HG02571 (cell line): ENCODE results near the gene ZXDC.

Experiments used
- ATAC-seq: cut with Tn5 transposase; IDR thresholded peaks from one replicate; pipeline ENCODE4 v1.9.1; 2021; ENCODE audit warnings: mild to moderate bottlenecking, moderate library complexity; ENCODE audit not compliant: unreplicated experiment

Gene ZXDC

DNA sequence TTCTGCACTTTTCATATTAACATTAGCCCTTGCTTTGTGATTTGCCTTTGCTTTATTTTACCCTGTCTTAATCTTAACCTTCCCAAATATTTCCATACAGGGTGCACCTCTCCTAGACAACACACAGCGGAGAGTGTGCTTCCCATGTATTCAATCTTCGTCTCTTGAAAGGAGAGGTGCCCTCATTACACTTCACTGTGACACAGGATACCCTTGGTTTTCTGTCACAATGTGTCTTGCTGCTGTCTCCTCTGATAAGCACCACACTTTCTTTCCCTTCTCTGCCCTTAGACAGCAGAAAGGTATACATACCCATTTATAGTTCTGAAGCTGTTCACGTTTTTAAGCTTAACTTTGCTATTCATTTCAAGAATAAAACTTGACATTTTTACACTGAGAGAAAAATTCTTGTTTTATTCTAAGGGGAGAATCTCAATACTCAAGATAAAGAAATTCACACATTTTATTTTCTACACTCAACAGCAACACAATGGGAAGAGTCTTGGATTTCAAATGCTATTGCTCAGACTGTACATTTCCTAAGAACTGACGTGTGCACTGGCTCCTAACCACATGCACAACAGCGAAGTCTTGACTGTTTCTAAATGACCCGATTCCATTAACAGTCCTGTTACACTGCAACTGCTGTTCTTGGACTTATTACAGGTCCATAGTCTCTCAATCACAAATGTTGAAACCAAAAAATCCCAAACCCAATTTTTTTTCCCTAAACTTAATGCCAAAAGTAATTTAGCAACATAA lies 21.1 kb downstream of the ZXDC start:
- ATAC-seq: no peak

DNA sequence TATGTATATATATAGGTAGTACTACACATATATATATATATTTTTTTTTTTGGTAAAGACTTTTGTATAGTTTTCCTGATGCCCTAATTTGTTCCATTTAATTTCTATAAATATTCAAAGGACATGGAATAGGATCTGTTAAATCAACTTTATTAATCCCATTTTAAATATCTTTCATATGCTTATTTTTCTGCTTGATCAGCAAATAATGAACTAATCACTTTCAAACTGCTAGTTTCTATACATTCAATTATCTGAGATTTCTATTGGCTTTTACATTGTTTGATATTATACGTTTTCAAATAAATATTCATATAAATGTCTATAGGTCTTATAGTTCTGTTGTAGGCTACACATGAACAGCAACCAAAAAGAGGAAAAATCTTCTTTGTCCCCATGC lies 21.7 kb downstream of the ZXDC start:
- ATAC-seq: no peak

DNA sequence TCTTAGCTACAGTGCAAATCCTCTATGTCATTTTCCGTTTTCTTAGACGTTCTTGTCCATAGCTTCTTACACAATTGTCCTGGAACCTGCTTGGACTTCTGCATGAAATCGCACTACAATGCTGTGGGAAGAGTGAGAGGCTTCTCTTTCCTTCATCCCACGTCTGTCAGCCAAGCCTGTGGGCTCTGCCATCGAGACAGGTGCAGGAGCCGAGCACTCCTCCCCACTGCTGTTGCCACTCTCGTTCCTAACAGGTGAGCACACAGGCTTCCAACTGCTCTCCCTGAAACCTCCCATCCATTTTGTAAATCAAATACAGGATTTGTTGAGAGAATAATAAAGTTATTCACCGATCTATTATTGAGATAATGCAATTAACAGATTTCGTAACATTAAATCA lies 23.5 kb downstream of the ZXDC start:
- ATAC-seq: no peak

DNA sequence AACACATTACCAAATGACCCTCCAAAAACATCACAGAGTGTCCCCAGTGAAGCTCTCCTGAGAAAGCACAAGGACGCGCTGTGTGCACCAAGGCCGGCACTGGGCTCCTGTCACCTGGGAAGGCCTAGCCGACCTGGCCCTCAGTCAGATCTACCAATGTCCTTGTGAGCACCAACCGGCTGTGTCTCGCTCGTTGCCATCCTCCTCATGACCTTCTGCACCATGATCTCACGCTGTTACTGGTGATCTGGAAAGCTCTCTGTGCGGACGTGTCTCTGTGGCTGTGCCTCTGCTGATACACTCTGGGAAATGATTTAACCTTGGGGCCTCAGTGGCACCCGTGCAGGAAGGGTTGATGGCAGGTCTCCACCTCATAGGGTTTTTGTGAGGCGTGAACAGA lies 24.2 kb downstream of the ZXDC start:
- ATAC-seq: no peak

DNA sequence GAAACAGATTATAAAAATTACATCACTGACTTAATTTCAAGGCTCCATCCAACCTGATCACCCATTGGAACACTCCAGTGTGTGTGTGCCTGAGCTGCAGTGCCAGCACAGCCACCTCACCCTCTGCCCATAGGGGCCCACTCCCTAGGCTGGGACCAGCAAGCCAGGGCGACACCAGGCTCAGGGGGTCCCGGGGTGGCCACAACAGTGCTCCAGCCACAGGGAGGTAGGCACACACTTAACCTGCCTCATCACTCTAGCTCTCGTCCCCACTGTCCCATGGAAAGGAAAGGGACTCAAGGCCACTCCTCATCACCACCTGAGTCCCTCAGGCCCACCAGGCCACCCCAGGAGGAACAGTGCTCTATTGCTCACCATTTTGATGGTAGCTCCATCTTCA lies 24.9 kb downstream of the ZXDC start:
- ATAC-seq: no peak

DNA sequence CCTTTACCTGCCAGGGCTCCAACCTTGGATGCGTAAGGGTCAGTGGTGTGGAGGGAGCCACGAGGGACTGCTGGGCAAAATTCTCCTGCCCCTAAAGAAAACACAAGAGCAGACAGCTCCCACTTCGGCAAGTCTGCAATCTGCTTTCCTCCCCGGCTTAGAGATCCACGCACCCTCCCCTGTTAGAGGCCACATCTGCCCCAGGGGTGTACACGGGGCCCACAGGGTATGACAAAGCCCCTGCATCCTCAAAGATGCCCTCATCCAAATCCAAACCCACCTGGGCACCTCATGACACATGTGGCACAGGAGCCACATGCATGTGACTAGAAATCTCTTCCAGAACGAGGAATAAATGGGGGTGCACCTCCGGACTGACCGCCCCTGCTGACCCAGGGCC lies 25.5 kb downstream of the ZXDC start:
- no peak for ATAC-seq

DNA sequence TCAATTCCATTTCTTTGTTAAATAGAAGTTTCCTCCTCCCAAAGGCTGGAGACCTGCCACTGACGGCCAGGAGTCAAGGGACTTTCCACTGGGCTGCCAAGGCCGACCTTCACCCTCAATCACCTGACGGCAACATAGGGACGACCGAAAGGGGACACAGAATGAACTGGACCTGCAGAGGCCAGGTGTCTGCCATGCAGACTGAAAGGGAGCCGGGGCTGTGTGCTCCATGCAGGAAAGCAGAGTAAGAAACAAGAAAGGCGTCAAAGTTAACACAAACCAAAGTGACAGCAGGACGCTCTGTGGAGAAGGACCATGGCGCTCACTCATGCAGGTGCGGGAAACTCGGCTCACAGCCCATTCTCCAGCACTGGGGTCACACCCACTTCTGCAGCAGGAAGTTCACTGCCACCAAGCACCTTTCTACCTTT lies 26.1 kb downstream of the ZXDC start:
- no peak for ATAC-seq

DNA sequence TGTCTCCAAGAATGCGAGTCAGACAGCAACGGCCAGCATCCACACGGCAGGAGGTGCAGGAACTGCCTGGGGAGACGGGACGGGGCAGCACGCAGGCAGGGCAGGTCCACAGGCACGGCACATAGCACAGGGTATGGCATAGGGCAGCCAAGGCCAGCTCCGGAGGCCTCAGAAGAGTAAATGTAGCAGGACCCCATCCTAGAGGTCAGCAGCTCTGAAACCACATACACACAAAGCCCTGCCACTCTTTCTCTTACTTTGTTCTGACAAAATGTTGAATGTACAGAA lies 26.9 kb downstream of the ZXDC start:
- ATAC-seq: no peak

DNA sequence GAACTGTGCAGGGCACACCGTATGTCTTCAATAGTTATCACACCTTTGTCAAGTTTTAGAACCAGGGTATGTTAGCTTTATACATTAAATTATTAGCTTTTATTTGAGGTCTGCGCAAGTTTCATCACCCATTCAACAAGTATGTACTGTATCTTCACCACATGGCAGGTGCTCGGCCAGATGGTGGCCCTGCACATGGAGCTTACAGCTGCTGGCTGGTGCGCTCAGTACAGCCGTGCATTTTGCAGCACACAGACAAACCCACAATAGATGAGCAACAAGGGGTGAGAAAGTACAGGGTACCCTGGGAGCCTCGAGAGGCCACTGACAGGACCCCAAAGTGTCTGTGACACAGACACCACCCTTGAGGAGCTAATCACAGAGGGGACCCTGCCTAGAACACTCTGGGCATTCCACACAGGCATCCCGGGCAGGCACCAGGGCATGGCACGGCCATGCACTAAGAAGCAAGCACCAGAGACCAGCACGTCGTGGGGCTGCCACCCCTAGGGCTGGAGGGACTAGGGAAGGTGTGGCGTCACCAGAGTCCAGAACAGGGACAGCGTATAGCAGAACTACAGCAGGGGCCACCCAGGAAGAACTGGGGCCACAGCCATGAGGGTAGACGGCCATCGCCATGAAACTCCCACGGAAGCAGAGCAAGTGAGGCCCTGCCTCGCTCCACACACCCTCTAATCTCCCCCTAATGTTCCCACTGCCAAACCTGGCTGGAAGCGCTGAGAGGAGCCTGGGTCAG lies 27.4 kb downstream of the ZXDC start:
- ATAC-seq: no peak

DNA sequence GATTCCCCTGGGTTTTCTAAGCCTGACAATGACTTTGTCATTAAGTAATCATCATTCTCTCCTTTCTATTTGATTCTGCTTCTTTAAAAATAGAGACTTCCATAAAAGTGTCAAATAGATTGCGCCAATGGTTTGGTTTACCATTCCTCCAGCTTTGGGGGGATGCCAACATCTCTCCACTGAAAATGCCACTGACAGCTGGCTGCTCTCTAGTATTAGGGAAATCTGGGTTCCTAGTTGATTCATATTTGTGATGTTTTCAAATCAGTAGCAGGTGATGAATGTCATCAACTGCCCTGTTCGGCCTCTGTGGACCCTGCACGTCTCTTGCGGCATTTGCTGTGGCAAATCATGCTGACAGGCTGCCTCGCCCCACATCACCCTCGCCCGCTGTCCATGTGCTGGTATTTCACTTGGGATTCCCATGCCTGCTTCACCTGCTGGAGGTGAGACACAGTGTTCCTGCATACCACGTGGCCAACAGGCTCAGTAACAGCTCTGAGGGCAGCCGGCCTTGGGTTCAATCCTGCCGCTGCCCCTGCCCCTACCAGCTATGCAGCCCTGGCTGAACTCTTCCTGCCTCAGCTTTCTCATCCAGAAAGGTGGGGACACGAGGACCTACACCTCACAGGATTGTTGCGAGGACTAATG lies 28.1 kb downstream of the ZXDC start:
- ATAC-seq: no peak

DNA sequence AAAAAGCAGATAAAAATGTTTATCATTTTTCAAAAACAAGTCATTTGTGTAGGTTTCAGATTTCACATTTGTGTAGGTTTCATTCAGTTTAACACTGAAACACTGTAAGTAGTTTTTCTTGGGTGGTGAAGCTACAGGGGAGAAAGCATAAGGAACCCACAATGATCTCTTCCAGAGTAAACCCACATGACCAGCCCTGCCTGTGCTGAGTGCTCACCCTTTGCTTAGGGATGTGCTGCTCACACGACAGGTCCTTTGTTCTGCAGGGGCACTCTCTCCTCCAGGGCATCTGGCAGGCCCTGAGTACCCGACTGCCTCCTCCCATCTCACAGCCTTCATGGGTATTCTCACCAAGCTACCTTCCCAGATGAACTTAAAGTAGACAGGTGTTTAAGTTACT lies 28.9 kb downstream of the ZXDC start:
- ATAC-seq: no peak

DNA sequence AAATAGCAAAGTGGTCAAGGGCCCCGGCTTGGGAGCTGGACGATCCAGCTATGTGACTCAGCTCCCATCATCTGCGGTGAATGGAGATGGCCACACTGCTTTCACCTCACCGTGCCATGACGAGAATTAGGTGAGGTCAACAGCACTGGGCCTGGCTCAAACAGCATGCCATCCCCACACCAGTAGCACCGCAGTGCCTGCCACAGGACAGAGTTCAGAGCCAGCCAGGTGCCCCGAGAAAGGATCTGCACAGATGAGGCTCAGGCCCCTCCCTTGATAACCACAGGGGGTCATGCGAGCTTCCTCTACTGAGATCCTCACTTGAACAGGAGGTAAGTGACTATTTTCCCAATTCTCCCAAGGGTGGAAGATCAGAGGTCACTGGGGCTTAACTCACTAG lies 29.4 kb downstream of the ZXDC start:
- no peak for ATAC-seq

DNA sequence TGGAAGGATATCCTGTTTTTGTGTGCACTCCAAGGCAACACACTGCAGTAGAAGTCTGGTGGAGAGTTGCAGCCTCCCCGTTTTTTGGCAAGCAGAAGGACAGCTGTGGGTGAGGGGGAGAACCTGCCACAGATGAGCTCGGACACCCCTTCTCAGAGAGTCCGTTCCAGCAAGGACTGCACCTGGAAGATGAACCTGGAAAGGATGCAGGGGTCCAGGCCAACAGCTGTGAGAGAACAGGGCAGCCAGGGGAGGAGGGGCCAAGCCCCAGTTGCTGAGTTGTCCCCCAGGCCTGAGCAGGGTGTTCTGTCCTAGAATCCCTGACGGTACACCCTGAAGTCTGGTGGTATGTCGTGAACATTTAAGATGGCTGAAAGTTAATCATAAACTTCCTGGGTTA lies 30.2 kb downstream of the ZXDC start:
- no peak for ATAC-seq

DNA sequence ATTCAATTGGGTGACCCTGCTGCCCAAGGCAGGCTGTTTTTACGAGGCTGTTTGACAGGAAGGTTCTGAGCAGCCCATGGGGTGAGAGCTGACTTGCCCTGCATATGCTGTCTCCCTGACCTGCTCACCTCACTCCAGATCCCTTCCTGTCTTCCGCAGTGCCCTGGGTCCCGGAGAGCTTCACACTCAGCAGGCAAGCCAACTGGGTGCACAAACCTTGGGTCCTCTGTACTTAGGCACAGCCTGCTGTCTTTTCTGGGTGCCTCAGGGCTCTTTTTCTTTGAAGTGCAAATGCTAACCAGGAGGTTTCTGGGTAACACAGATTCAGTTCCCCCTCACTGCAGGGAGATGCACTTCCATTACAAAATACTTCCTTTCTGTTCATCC lies 32.8 kb downstream of the ZXDC start:
- no peak for ATAC-seq

DNA sequence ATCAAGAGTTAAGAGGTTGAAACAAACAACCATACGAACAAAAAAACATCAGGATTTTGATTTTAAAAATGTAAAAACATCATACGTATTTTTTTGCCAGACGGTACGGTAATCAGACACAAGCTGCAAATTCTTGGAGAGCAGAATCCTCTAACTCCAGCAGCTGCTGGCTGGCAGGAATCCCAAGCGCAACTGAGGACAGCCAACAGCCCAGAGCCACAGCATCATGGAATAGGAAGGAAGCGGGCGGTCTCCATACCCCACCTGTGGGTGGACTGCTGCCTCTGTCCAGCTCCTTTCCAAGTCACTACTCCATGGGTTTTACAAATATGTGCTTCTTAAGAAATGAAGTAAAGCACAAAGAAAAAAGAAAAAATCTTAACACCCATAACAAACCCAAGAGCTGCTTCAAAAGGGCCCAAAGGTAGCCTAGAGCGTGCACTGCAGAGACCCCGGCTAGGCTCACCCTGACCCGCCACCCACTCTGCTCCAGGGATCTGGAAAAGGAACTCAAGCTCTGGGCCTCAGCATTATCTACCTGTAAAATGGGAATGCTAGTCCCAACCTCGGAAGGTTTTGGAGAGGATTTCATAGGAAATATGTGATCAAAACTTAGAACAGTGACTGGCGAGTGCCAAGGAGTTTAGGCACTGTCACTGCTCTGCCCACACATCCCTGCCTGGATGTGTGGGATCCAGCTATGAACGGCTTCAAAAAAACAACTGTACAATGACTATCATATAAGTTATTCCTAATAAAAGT lies 33.4 kb downstream of the ZXDC start:
- ATAC-seq: no peak

DNA sequence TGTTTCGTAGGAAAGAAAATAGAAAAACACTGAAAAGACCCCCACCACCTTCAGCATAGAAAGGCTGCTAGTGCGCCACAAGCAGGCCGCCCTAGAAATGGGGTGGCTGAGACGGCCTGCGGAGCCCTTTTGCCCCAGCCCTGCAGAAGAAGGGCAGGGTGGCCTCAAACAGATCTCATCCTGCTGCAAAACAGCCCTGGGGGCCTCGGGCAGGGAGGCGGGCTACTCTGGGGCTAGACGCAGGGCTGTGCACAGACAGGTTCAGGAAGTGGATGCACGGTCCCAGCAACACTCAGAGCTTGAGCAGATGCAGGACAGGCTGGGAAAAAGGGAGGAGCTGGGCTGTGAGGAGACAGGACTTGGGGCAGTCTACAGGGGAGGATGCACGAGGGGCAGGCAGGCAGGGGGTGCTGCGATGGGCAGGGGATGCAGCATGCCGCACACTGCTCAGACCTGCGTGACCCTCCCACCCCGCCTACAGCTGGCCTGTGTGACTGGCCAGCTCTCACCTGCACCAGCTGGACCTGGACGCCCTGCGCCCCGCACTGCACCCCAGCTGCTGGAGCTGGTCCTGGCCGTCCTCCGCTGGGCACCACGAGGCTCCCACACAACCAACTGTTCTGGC lies 34.3 kb downstream of the ZXDC start:
- no peak for ATAC-seq

DNA sequence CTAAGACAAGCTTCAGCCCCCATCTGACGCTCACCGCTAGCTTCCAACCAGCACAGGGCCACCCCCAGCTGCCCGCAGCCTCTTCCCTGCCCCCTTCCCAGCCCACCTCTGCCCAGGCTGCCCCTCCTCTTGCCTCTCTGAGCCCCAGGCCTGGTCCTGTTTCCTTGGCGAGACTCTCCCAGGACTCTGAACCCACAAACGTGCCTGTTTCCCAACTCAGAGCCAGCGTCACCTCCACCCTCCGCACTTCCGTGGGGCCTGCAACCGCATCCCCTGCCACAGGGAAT lies 35.0 kb downstream of the ZXDC start:
- ATAC-seq: no peak

DNA sequence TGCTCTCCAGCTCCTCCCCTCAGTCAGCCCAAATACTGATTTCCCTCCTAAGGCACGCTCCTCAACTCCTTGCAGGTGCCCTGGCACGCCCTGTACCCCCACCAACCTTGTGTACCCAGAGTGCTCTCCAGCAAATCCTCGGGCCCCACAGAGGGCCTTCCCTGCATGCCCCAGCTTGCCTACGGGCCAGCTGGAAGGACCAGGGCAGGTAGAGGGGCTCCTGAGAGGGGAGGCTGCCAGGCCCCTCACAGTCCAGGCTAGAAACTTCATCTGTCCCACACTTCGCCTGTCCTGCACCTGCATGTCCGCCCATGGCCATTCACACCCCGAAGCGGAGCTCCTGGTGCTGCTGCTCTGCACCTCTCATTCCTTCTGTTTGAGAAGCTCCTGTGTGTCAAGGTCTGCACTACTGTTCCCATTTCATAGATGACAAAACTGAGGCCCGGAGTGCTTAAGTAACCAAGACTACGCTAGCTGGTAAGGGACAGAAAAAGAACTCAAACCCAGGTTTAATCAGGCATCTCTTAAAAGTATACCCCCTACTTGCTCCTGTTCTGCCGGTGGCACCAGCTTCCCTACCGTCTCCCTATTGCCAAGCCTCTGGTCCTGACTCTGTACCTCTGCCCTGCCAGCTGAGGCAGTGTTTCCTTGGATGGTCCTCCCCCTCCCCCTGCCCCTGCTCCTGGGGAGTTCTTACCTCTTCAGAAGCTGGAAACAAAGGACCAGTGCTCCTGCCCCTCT lies 35.6 kb downstream of the ZXDC start:
- no peak for ATAC-seq

DNA sequence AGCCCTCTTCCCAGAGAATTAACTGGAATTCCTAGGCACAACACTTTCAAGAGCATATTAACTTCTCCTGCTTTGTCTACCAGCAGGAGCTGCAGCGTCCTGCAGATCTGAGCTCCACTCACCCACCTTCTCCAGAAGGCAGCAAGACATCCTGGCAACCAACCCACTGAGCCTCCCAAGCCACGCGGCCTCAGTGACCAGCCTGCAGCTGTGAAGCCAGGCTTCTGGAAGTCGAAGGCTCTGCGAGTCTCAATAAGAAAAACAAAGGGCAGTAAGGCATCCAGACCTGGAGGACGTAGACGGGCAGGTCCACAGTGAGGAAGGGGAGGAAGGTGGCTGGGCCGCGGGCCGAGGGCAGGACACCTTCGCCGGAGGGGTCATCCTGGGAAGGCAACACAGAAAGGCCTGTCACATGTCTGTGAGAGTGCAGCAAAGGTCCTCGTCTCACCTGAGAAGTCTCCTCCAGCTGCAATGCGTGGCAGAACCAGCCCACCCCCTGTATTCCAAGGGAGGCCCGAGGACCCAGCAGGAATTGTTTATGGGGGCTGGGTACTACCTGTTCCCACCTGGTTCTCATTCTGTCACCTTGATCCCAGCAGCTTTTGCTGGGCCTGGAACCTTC lies 36.2 kb downstream of the ZXDC start:
- no peak for ATAC-seq

DNA sequence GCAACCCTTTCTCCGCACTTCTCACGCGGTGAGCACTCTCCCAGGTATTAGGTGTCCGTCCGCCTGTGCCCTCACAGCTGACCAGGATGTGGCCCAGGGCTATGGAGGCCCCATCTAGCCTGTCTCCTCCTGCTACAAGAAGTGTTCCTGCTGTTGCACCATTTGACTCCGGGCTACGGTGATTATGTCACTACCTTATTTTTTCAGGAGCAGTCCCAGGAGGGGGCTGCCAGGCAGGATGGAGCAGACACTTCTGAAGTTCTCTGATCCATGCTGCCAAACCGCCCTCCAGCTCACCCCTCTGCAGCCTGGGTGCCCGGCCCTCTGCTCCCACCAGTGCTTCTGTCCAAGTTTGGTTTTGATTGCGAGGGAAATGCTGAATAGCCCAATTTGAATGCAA lies 36.9 kb downstream of the ZXDC start:
- ATAC-seq: no peak
